ENCODE results near the gene TNPO1.

DNA sequence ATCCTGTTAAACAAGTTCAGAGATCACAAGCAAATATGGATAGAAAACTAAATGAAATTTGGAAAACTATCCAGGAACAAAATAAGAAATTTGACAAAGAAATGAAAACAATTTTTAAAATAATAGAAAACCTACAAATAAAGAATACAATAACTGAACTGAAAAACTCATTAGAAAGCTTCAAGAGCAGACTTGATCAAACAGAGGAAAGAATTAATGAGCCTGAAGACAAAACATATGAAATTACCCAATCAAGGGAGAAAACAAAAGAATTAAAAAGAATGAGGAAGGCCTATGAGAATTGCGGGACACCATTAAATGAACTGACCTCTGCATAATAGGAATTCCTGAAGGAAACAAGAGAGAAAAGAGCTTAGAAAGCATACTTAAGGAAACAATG lies 39.8 kb upstream of the TNPO1 start:
- TF ChIP-seq, protein P1, sequence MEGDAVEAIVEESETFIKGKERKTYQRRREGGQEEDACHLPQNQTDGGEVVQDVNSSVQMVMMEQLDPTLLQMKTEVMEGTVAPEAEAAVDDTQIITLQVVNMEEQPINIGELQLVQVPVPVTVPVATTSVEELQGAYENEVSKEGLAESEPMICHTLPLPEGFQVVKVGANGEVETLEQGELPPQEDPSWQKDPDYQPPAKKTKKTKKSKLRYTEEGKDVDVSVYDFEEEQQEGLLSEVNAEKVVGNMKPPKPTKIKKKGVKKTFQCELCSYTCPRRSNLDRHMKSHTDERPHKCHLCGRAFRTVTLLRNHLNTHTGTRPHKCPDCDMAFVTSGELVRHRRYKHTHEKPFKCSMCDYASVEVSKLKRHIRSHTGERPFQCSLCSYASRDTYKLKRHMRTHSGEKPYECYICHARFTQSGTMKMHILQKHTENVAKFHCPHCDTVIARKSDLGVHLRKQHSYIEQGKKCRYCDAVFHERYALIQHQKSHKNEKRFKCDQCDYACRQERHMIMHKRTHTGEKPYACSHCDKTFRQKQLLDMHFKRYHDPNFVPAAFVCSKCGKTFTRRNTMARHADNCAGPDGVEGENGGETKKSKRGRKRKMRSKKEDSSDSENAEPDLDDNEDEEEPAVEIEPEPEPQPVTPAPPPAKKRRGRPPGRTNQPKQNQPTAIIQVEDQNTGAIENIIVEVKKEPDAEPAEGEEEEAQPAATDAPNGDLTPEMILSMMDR (conservative IDR thresholded peaks at IDR 0.05) = no peak
- TF ChIP-seq EZH2 (IDR thresholded peaks at IDR 0.05; ENCODE audit: low read depth) = no peak
